ENCODE data around the gene PRDM16. TPM values are rescaled to one million over a fixed set of nuclear protein-coding genes. Genes with fewer than 3 reads are reported as not detected.

The PRDM16 gene
- total and polyA plus RNA-seq, 2 of the 13 experiments (the other 11 are each of a cell fraction or from before 2014, with no cell fraction given), result 0.15 to 0.81 TPM

GRCh38 chr1:3158347-3158746 is 89.3 kb downstream of the PRDM16 start (continued):
- TF ChIP-seq, protein P1, sequence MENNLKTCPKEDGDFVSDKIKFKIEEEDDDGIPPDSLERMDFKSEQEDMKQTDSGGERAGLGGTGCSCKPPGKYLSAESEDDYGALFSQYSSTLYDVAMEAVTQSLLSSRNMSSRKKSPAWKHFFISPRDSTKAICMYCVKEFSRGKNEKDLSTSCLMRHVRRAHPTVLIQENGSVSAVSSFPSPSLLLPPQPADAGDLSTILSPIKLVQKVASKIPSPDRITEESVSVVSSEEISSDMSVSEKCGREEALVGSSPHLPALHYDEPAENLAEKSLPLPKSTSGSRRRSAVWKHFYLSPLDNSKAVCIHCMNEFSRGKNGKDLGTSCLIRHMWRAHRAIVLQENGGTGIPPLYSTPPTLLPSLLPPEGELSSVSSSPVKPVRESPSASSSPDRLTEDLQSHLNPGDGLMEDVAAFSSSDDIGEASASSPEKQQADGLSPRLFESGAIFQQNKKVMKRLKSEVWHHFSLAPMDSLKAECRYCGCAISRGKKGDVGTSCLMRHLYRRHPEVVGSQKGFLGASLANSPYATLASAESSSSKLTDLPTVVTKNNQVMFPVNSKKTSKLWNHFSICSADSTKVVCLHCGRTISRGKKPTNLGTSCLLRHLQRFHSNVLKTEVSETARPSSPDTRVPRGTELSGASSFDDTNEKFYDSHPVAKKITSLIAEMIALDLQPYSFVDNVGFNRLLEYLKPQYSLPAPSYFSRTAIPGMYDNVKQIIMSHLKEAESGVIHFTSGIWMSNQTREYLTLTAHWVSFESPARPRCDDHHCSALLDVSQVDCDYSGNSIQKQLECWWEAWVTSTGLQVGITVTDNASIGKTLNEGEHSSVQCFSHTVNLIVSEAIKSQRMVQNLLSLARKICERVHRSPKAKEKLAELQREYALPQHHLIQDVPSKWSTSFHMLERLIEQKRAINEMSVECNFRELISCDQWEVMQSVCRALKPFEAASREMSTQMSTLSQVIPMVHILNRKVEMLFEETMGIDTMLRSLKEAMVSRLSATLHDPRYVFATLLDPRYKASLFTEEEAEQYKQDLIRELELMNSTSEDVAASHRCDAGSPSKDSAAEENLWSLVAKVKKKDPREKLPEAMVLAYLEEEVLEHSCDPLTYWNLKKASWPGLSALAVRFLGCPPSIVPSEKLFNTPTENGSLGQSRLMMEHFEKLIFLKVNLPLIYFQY (CRISPR knock-in tag; IDR thresholded peaks at IDR 0.05; ENCODE audit: borderline replicate concordance), result no peak
- TF ChIP-seq, protein P2, sequence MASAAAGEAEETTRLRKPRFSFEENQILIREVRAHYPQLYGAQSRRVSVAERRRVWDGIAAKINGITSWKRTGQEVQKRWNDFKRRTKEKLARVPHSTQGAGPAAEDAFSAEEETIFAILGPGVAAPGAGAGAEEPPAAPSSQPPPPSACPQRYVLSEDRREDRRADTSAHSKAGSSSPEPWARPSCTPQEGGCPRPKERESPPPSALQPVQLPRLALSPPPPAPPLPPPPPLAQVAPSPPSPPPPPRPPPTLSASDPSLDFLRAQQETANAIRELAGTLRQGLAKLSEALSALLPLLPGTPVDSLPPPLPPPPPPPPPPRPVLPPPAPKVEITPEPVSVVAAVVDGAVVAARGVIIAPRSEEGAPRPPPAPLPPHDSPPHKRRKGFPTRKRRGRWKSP (CRISPR knock-in tag; IDR thresholded peaks at IDR 0.05), result no peak

DNA sequence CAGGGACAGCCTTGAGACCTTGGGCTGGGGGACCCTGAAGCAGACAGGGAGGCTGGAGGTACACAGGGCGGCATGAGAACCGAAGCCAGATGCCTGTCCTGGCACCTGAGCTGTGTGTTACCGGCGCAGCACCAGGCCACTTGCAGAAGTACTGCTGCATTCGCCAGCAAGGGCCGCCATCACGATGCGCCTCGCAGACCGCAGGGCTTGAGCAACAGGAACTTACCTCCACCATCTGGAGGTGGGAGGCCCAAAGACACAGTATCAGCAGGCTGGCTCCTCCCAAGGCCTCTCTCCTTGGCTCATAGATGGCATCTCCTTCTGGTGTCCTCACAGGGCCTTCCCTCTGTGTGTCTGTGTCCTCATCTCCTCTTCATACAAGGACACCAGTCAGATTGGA is 90.1 kb downstream of the PRDM16 start:
- POLR2A ChIA-PET, result no interaction called here
- Histone ChIP-seq H3K4me2 (ENCODE audit: low read depth, low read length) (no peak overlapping the region), H3K27me3 (ENCODE audit: control insufficient read depth in 1 of 2, insufficient read depth in 2 of 2, low read length in 2 of 2) (peaks cover 0 to 2% of the 10 kb centered on the region in 2 experiments; a peak in 1 of 5 replicates), H3K9ac (ENCODE audit: insufficient read depth, low read depth, low read length) (no peak overlapping the region), H4K20me1 (ENCODE audit: insufficient read depth, low read length) (0 out of 2 replicates have a peak, but pooled peaks cover 3% of the 10 kb centered on the region), H3K36me3 (replicated peaks in 1 of 2; ENCODE audit: control insufficient read depth in 1 of 2, insufficient read depth in 2 of 2, low read length in 2 of 2) (no peaks in the 10 kb centered on the region), H3K9me3 (ENCODE audit: low read length) (no peaks in the 10 kb centered on the region), H2AFZ (ENCODE audit: low read length) (no peak overlapping the region), H3K4me3 (replicated peaks in 1 of 3; ENCODE audit: insufficient read depth in 1 of 3, low read depth in 2 of 3, low read length in 3 of 3) (no peak overlapping the region), H3K4me1 (ENCODE audit: insufficient read depth, low read length) (no peaks in the 10 kb centered on the region), H3K79me2 (ENCODE audit: insufficient read depth, low read length) (no peaks in the 10 kb centered on the region), H3K27ac (ENCODE audit: extremely low read length, insufficient read depth, low read length) (no peak overlapping the region)
- intact Hi-C loops (cut with micrococcal nuclease; ENCODE audit: unreplicated experiment), result no loop called here
- no peak for ATAC-seq
- BruUV-seq (replicated peaks), result no TSS peak
- in situ Hi-C loops (cut with HindIII; ENCODE audit: extremely low pct_ligation_motif_present, low pct_unique_long_range_greater_than_20kb), result no loop called here
- no peak for DNase-seq (ENCODE audit: low spot score)
- 80% methylated on average over 1 of the region's 10 CpGs for WGBS (ENCODE audit: low lambda C conversion rate)
- CTCF ChIA-PET (ENCODE audit: low intra/inter-chr PET ratio, low total read pairs), result no interaction called here
- no peak for FAIRE-seq
- no peak for TF ChIP-seq CHCHD3 (CRISPR knock-in tag; IDR thresholded peaks at IDR 0.05)
- TF ChIP-seq ZNF121 (CRISPR knock-in tag; IDR thresholded peaks at IDR 0.05), result no peak
- no peak for TF ChIP-seq ZNF253 (CRISPR knock-in tag; IDR thresholded peaks at IDR 0.05; ENCODE audit: borderline replicate concordance)
- TF ChIP-seq, protein P3, sequence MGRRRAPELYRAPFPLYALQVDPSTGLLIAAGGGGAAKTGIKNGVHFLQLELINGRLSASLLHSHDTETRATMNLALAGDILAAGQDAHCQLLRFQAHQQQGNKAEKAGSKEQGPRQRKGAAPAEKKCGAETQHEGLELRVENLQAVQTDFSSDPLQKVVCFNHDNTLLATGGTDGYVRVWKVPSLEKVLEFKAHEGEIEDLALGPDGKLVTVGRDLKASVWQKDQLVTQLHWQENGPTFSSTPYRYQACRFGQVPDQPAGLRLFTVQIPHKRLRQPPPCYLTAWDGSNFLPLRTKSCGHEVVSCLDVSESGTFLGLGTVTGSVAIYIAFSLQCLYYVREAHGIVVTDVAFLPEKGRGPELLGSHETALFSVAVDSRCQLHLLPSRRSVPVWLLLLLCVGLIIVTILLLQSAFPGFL (CRISPR knock-in tag; IDR thresholded peaks at IDR 0.05), result no peak
- TF ChIP-seq E2F2 (CRISPR knock-in tag; IDR thresholded peaks at IDR 0.05; ENCODE audit: borderline replicate concordance), result no peak
- TF ChIP-seq GLI4 (CRISPR knock-in tag; IDR thresholded peaks at IDR 0.05; ENCODE audit: borderline replicate concordance), result no peak
- no peak for TF ChIP-seq CEBPG (CRISPR knock-in tag; IDR thresholded peaks at IDR 0.05)
- TF ChIP-seq, protein P4, sequence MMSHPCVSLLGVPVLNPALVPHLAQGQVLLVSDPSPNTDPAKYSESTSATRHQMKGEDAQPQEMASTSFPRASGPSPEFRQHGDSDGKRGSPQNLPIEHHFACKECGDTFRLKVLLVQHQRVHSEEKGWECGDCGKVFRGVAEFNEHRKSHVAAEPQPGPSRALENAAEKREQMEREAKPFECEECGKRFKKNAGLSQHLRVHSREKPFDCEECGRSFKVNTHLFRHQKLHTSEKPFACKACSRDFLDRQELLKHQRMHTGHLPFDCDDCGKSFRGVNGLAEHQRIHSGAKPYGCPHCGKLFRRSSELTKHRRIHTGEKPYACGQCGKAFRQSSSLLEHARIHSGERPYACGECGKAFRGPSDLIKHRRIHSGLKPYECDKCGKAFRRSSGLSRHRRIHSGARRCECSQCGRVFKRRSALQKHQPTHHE (CRISPR knock-in tag; IDR thresholded peaks at IDR 0.05; ENCODE audit: borderline replicate concordance), result no peak
- TF ChIP-seq ATF2 (CRISPR knock-in tag; IDR thresholded peaks at IDR 0.05), result no peak
- TF ChIP-seq MIER3 (CRISPR knock-in tag; IDR thresholded peaks at IDR 0.05; ENCODE audit: borderline replicate concordance), result no peak
